HepG2 (cell line): ENCODE data around the gene RPLP2. TPM values are rescaled to one million over a fixed set of nuclear protein-coding genes. Genes with fewer than 3 reads are reported as not detected.

Experiments
- DR1 ChIP-seq: sonication (generic); formaldehyde crosslinking; IDR thresholded peaks from 2 replicates; pipeline ENCODE4 v1.8.0; 2021; ENCODE audit warnings: mild to moderate bottlenecking, missing genetic modification reagents, inconsistent platforms
- EP300 ChIP-seq, 3 experiments: sonication (generic) in 1 of 3; formaldehyde crosslinking in 1 of 3; IDR thresholded peaks; 2 replicates each; pipeline versions ENCODE4 v1.5.1 to v1.6.1; 2011 to 2020; ENCODE audit warnings: low read depth in 2 of 3, low read length in 2 of 3, borderline replicate concordance in 1 of 3, improper control_type of control experiment in 1 of 3, mild to moderate bottlenecking in 1 of 3, missing genetic modification reagents in 1 of 3, moderate library complexity in 1 of 3
- ETV5 ChIP-seq: IDR thresholded peaks from 2 replicates; pipeline ENCODE4 v1.6.1; 2018; ENCODE audit warnings: missing biosample characterization, missing genetic modification reagents, inconsistent platforms, borderline replicate concordance
- EZH2 ChIP-seq: conservative IDR thresholded peaks from 2 replicates; pipeline ENCODE4 v1.6.1; 2012; ENCODE audit warnings: mild to moderate bottlenecking, low read depth, low read length, moderate library complexity
- GATAD1 ChIP-seq: IDR thresholded peaks from 2 replicates; pipeline ENCODE4 v1.6.1; 2016; ENCODE audit warnings: missing genetic modification reagents, missing compliant biosample characterization
- SIN3B ChIP-seq: fragments of 150-350 bp; IDR thresholded peaks from 2 replicates; pipeline ENCODE4 v1.6.1; 2014; ENCODE audit warnings: low read length
- SKI ChIP-seq: fragments of 450-650 bp; IDR thresholded peaks from one replicate; pipeline ENCODE4 v1.6.1; 2018; ENCODE audit warnings: mild to moderate bottlenecking; ENCODE audit not compliant: partially characterized antibody
- SMARCE1 ChIP-seq: fragments of 450-650 bp; IDR thresholded peaks from 2 replicates; pipeline ENCODE4 v1.6.1; 2017; ENCODE audit warnings: borderline replicate concordance
- SOX6 ChIP-seq, 2 experiments: fragments of 450-650 bp in 1 of 2; sonication (generic) in 1 of 2; formaldehyde crosslinking in 1 of 2; IDR thresholded peaks; 2 replicates each; pipeline versions ENCODE4 v1.4.0 to v1.6.1; 2017 to 2020; ENCODE audit warnings: antibody characterized with exemption in 1 of 2, mild to moderate bottlenecking in 1 of 2, missing genetic modification reagents in 1 of 2
- SP1 ChIP-seq, 2 experiments: fragments of 450-650 bp in 1 of 2; sonication (generic) in 1 of 2; formaldehyde crosslinking in 1 of 2; IDR thresholded peaks; 2 replicates each; pipeline versions ENCODE4 v1.4.0 to v1.6.1; 2016 to 2020; ENCODE audit warnings: missing genetic modification reagents in 1 of 2
- SP2 ChIP-seq: sonication (generic); formaldehyde crosslinking; IDR thresholded peaks from 2 replicates; pipeline ENCODE4 v1.5.1; 2020; ENCODE audit warnings: mild to moderate bottlenecking, missing genetic modification reagents
- TGIF2 ChIP-seq: IDR thresholded peaks from 2 replicates; pipeline ENCODE4 v1.6.1; 2016; ENCODE audit warnings: control low read depth, missing compliant biosample characterization
- YEATS4 ChIP-seq: sonication (generic); formaldehyde crosslinking; IDR thresholded peaks from 2 replicates; pipeline ENCODE4 v1.4.0; 2020; ENCODE audit warnings: missing genetic modification reagents, borderline replicate concordance
- ZFX ChIP-seq: sonication (generic); formaldehyde crosslinking; IDR thresholded peaks from 2 replicates; pipeline ENCODE4 v1.4.0; 2020; ENCODE audit warnings: mild to moderate bottlenecking, low read depth, missing genetic modification reagents, moderate library complexity
- ZNF274 ChIP-seq: sonication (generic); formaldehyde crosslinking; IDR thresholded peaks from 2 replicates; pipeline ENCODE4 v1.5.1; 2020; ENCODE audit warnings: mild to moderate bottlenecking, missing genetic modification reagents
- ZNF333 ChIP-seq: sonication (generic); formaldehyde crosslinking; IDR thresholded peaks from 2 replicates; pipeline ENCODE4 v1.4.0; 2020; ENCODE audit warnings: mild to moderate bottlenecking, missing genetic modification reagents, borderline replicate concordance
- ZNF33B ChIP-seq: sonication (generic); formaldehyde crosslinking; IDR thresholded peaks from 2 replicates; pipeline ENCODE4 v1.5.1; 2020; ENCODE audit warnings: mild to moderate bottlenecking, missing genetic modification reagents
- ZNF446 ChIP-seq: sonication (generic); formaldehyde crosslinking; IDR thresholded peaks from 2 replicates; pipeline ENCODE4 v1.5.0; 2020; ENCODE audit warnings: mild to moderate bottlenecking, missing genetic modification reagents
- ZNF644 ChIP-seq: IDR thresholded peaks from 2 replicates; pipeline ENCODE4 v1.6.1; 2016; ENCODE audit warnings: low read depth
- ZNF839 ChIP-seq: sonication (generic); formaldehyde crosslinking; IDR thresholded peaks from 2 replicates; pipeline ENCODE4 v1.4.0; 2020; ENCODE audit warnings: missing genetic modification reagents, mild to moderate bottlenecking, borderline replicate concordance
- ZSCAN12 ChIP-seq: sonication (generic); formaldehyde crosslinking; IDR thresholded peaks from 2 replicates; pipeline ENCODE4 v1.9.0; 2021; ENCODE audit warnings: mild to moderate bottlenecking, missing genetic modification reagents
- polyA plus RNA-seq, 8 experiments: library from polyadenylated mRNA; depleted of rRNA in 3 of 8; stranded (reverse) in 7 of 8; unstranded in 1 of 8; fragments of >200 nt; fragmentation: Illumina TruSeq in 4 of 8; extraction: Trizol in 4 of 8; gene quantifications; 2 replicates each; pipeline versions ENCODE4 v1.2.1 to v1.2.3, GENCODE V29; 2011 to 2016; ENCODE audit warnings: low read depth in 4 of 8, missing spikeins in 1 of 8, mixed read lengths in 1 of 8; ENCODE audit not compliant: insufficient read depth in 1 of 8
- total RNA-seq, 5 experiments: library from RNA; depleted of rRNA; stranded (reverse); fragments of >200 nt; fragmentation: Illumina TruSeq; extraction: Trizol; gene quantifications; 2 replicates each; pipeline ENCODE4 v1.2.3, GENCODE V29; 2016; ENCODE audit warnings: low read depth in 1 of 5
- TF ChIP-seq, protein P1 (sequence below): sonication (generic); formaldehyde crosslinking; IDR thresholded peaks from 2 replicates; pipeline ENCODE4 v1.5.1; 2020; ENCODE audit warnings: mild to moderate bottlenecking, moderate library complexity, missing genetic modification reagents
- TF ChIP-seq, protein P2 (sequence below): sonication (generic); formaldehyde crosslinking; IDR thresholded peaks from 2 replicates; pipeline ENCODE4 v1.5.1; 2020; ENCODE audit warnings: missing genetic modification reagents, mild to moderate bottlenecking, borderline replicate concordance
- TF ChIP-seq, protein P3 (sequence below): sonication (generic); formaldehyde crosslinking; IDR thresholded peaks from 2 replicates; pipeline ENCODE4 v1.5.1; 2020; ENCODE audit warnings: mild to moderate bottlenecking, missing genetic modification reagents

RPLP2 gene
- total and polyA plus RNA-seq, 2 of the 13 experiments (the other 11 are each of a cell fraction or from before 2014, with no cell fraction given) = 978 to 2,106 TPM

DNA sequence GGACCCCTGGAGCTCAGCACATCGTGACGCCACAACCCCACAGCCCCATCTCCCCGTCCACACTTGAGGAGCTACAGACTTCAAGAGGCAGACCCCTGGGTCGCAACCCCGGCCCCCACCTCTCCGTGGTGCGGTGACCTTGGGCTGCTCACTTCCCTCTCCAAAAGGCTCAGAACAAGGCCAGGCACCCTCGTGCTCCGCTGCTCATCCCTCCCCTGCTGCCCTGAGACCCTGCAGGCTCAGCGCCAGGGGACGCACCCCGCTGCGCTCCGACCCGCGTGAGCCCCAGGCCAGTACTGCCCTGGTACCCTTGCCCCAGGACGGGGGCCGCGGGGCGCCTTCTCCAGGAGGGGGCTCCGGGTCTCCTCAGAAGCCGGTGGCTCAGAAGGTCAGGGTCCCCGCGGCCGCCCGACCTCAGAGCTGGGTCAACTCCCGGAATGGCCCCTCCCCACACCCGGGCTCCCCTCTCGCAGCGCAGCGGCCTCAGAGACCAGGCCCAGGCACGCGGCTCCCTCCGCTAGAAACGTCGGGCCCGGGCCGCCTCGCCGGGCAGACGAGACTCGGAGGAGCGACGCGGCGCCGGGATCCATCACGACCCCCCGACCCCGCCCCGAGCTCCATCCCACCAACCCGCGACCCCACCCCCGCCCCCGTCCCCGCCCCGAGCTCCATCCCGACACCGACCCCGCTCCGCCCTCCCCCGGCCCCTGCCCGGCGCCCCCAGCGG lies 33.0 kb upstream of the RPLP2 start (continued):
- TF ChIP-seq, protein P1, sequence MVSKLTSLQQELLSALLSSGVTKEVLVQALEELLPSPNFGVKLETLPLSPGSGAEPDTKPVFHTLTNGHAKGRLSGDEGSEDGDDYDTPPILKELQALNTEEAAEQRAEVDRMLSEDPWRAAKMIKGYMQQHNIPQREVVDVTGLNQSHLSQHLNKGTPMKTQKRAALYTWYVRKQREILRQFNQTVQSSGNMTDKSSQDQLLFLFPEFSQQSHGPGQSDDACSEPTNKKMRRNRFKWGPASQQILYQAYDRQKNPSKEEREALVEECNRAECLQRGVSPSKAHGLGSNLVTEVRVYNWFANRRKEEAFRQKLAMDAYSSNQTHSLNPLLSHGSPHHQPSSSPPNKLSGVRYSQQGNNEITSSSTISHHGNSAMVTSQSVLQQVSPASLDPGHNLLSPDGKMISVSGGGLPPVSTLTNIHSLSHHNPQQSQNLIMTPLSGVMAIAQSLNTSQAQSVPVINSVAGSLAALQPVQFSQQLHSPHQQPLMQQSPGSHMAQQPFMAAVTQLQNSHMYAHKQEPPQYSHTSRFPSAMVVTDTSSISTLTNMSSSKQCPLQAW (CRISPR knock-in tag) = no peak
- TF ChIP-seq SIN3B = no peak
- no peak for TF ChIP-seq ZNF644 (CRISPR knock-in tag)
- no peak for TF ChIP-seq ZNF839 (CRISPR knock-in tag)
- no peak for TF ChIP-seq ZNF446 (CRISPR knock-in tag)
- TF ChIP-seq SKI = no peak
- no peak for TF ChIP-seq ZSCAN12
- TF ChIP-seq, protein P2, sequence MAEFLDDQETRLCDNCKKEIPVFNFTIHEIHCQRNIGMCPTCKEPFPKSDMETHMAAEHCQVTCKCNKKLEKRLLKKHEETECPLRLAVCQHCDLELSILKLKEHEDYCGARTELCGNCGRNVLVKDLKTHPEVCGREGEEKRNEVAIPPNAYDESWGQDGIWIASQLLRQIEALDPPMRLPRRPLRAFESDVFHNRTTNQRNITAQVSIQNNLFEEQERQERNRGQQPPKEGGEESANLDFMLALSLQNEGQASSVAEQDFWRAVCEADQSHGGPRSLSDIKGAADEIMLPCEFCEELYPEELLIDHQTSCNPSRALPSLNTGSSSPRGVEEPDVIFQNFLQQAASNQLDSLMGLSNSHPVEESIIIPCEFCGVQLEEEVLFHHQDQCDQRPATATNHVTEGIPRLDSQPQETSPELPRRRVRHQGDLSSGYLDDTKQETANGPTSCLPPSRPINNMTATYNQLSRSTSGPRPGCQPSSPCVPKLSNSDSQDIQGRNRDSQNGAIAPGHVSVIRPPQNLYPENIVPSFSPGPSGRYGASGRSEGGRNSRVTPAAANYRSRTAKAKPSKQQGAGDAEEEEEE (CRISPR knock-in tag) = no peak
- TF ChIP-seq SOX6 (IDR thresholded peaks at IDR 0.05) = no peak
- no peak for TF ChIP-seq SOX6 (CRISPR knock-in tag; IDR thresholded peaks at IDR 0.05)
- TF ChIP-seq SMARCE1 = no peak
- TF ChIP-seq GATAD1 (CRISPR knock-in tag) = no peak
- TF ChIP-seq, protein P3, sequence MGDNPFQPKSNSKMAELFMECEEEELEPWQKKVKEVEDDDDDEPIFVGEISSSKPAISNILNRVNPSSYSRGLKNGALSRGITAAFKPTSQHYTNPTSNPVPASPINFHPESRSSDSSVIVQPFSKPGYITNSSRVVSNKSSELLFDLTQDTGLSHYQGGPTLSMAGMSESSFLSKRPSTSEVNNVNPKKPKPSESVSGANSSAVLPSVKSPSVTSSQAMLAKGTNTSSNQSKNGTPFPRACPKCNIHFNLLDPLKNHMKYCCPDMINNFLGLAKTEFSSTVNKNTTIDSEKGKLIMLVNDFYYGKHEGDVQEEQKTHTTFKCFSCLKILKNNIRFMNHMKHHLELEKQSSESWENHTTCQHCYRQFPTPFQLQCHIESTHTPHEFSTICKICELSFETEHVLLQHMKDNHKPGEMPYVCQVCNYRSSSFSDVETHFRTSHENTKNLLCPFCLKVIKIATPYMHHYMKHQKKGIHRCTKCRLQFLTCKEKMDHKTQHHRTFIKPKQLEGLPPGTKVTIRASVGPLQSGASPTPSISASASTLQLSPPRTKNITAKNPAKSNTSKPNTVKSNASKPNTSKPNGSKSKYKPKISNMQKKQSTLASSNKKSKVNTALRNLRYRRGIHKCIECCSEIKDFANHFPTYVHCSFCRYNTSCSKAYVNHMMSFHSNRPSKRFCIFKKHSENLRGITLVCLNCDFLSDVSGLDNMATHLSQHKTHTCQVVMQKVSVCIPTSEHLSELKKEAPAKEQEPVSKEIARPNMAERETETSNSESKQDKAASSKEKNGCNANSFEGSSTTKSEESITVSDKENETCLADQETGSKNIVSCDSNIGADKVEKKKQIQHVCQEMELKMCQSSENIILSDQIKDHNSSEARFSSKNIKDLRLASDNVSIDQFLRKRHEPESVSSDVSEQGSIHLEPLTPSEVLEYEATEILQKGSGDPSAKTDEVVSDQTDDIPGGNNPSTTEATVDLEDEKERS (CRISPR knock-in tag) = no peak
- no peak for TF ChIP-seq EZH2
- no peak for TF ChIP-seq ZFX (CRISPR knock-in tag)
- TF ChIP-seq DR1 = no peak
- TF ChIP-seq ETV5 = no peak
- TF ChIP-seq ZNF33B = peak; percentile 27; the same call in 1 of the 2 replicates
- no peak for TF ChIP-seq TGIF2 (CRISPR knock-in tag)
- TF ChIP-seq SP1 (IDR thresholded peaks at IDR 0.05) = no peak
- TF ChIP-seq SP1 (CRISPR knock-in tag; IDR thresholded peaks at IDR 0.05) = no peak
- no peak for TF ChIP-seq YEATS4 (CRISPR knock-in tag)
- TF ChIP-seq SP2 (CRISPR knock-in tag) = no peak
- no peak for TF ChIP-seq EP300 (IDR thresholded peaks at IDR 0.05; ENCODE audit: low read depth in 2 of 2, low read length in 2 of 2)
- no peak for TF ChIP-seq EP300 (CRISPR knock-in tag; IDR thresholded peaks at IDR 0.05; ENCODE audit: borderline replicate concordance)
- TF ChIP-seq ZNF274 (CRISPR knock-in tag) = 0 out of 2 replicates have a peak, but pooled peaks have one; percentile 43
- TF ChIP-seq ZNF333 = no peak
